Glutamatergic neuron (in vitro differentiated cells): ENCODE measurements around the gene HOXB9. TPM values are rescaled to one million over a fixed set of nuclear protein-coding genes. Genes with fewer than 3 reads are reported as not detected.

Experiments
- DNase-seq: peaks from one replicate; pipeline ENCODE4 v3.0.0; 2022
- H3K27ac Mint-ChIP-seq: one replicate; pipeline ENCODE4 v1.8.0; 2020; ENCODE audit warnings: mild to moderate bottlenecking, mixed read lengths, inconsistent platforms; ENCODE audit not compliant: unreplicated experiment
- H3K27me3 Mint-ChIP-seq: one replicate; pipeline ENCODE4 v1.8.0; 2020; ENCODE audit warnings: mild to moderate bottlenecking, moderate library complexity, mixed read lengths, inconsistent platforms; ENCODE audit not compliant: unreplicated experiment
- H3K36me3 Mint-ChIP-seq: one replicate; pipeline ENCODE4 v1.8.0; 2020; ENCODE audit warnings: mild to moderate bottlenecking, mixed read lengths, inconsistent platforms; ENCODE audit not compliant: unreplicated experiment
- H3K4me1 Mint-ChIP-seq: one replicate; pipeline ENCODE4 v1.8.0; 2020; ENCODE audit warnings: mild to moderate bottlenecking, low read depth, mixed read lengths, inconsistent platforms; ENCODE audit not compliant: unreplicated experiment
- H3K4me3 Mint-ChIP-seq: one replicate; pipeline ENCODE4 v1.8.0; 2020; ENCODE audit warnings: mild to moderate bottlenecking, mixed read lengths, inconsistent platforms; ENCODE audit not compliant: unreplicated experiment
- H3K9me3 Mint-ChIP-seq: one replicate; pipeline ENCODE4 v1.8.0; 2020; ENCODE audit warnings: mild to moderate bottlenecking, moderate library complexity, mixed read lengths, inconsistent platforms; ENCODE audit not compliant: unreplicated experiment
- CTCF ChIP-seq: fragments of 200-600 bp; sonication (generic); IDR thresholded peaks from one replicate; pipeline ENCODE4 v1.5.0; 2021; ENCODE audit not compliant: partially characterized antibody, unreplicated experiment
- total RNA-seq: library from RNA; stranded (reverse); fragmentation: NEBNext Ultra II Directional; extraction: Animal tissue kit (Norgen Biotek cat#: 25700); gene quantifications from one replicate; pipeline ENCODE4 v1.2.1, GENCODE V29; 2021; ENCODE audit not compliant: unreplicated experiment

HOXB9 gene
- total RNA-seq, 1 donor from 2014 or later = not detected

GRCh38 chr17:48587276-48588073, 38.7 kb downstream of the HOXB9 start:
- peaks cover 9% of the 10 kb centered on the region for H3K4me1 Mint-ChIP-seq
- H3K4me3 Mint-ChIP-seq = no peak overlapping the region
- DNase-seq = no peak
- peaks cover 12% of the 10 kb centered on the region for H3K9me3 Mint-ChIP-seq
- TF ChIP-seq CTCF = no peak
- peaks cover 3% of the 10 kb centered on the region for H3K36me3 Mint-ChIP-seq
- peaks cover 67% of the 10 kb centered on the region for H3K27me3 Mint-ChIP-seq
- no peak overlapping the region for H3K27ac Mint-ChIP-seq

DNA sequence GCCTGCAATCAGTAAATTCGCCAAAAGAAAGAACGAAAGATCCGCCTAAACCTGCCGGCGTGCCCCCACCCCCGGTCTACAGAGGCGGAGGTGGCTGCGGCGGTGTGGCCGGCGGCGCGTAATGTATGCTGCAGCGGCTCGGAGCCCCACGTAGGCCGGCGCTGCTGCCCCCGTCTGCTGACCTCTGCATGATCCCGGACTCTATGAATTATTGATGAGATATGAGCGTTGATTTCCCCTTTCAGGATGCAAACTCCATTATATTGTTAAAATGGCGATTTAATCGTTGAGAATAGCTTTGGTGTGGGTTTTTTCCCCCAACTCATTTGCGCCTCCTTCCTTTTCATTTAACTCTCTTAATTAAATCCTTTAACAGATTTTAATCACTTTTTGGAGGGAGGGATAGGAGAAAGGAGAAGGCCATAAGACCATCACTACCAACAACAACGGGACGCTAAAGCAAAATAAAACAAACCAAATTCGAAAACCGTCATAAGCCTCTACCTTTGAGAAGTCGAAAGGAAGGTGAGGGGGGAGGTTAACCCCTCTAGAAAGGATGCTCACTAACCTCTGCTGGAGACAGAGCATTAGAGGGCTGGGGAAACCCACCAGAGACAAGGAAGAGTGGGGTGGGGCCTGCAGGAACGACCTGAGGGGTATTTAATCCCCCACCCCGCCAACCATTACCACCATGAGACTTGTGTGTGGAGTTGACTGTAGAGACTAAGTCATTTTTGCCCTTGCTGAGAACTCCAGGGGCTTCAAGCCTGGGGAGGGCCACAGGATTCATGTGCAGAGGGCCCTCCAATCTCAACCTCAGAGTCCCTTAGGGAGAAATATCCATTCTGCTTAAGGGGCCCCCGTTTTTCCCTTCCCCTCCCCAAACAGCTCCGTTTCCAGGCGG, 39.6 kb downstream of the HOXB9 start:
- H3K27ac Mint-ChIP-seq = no peak overlapping the region
- H3K27me3 Mint-ChIP-seq = peaks cover 67% of the 10 kb centered on the region
- TF ChIP-seq CTCF = no peak
- DNase-seq = no peak
- H3K4me3 Mint-ChIP-seq = peak overlapping the region; percentile 45
- H3K36me3 Mint-ChIP-seq = peaks cover 3% of the 10 kb centered on the region
- peaks cover 9% of the 10 kb centered on the region for H3K4me1 Mint-ChIP-seq
- peaks cover 14% of the 10 kb centered on the region for H3K9me3 Mint-ChIP-seq

DNA sequence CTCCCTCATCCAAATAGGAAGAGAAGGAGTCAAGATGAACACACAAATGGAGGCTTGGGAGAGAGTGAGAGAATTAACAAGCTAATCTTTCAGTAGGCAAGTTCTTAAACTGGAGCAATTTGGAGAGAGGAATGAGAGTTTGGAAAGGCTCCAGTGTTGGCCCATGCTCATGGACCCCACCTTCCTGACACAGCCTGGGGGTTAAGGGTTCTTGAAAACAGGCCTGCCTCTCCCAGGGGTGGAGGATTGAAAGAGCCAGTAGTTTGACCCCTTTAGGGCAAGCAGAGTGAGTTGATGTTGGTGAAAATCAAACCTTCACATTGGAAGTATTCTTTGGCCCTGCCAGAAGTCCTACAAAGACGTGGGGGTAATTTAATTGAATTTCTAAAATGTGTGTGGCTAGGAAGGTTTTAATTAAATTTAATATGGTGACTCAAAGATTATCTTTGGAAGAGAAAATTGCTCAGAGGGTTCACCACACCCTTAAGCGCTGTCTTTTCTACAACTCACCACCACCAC, 41.9 kb downstream of the HOXB9 start:
- Mint-ChIP-seq H3K27me3 (peaks cover 72% of the 10 kb centered on the region), H3K36me3 (peaks cover 3% of the 10 kb centered on the region), H3K9me3 (peaks cover 16% of the 10 kb centered on the region), H3K4me3 (no peak overlapping the region), H3K4me1 (peaks cover 9% of the 10 kb centered on the region), H3K27ac (no peak overlapping the region)
- no peak for DNase-seq
- no peak for TF ChIP-seq CTCF

GRCh38 chr17:48583708-48584222, 42.4 kb downstream of the HOXB9 start:
- Mint-ChIP-seq H3K4me3 (no peak overlapping the region), H3K9me3 (peaks cover 18% of the 10 kb centered on the region), H3K27me3 (peaks cover 76% of the 10 kb centered on the region), H3K36me3 (peaks cover 3% of the 10 kb centered on the region), H3K4me1 (peaks cover 9% of the 10 kb centered on the region), H3K27ac (no peak overlapping the region)
- TF ChIP-seq CTCF = no peak
- DNase-seq = no peak
